HEK293 (cell line): ENCODE measurements around the gene CCL19.

Experiments used
- PRDM2 ChIP-seq: fragments of 450-650 bp; formaldehyde crosslinking; IDR thresholded peaks from 2 replicates; pipeline ENCODE4 v1.5.1; 2016; ENCODE audit warnings: missing biosample characterization, missing genetic modification characterization, borderline replicate concordance
- PRDM6 ChIP-seq: fragments of 450-650 bp; formaldehyde crosslinking; IDR thresholded peaks from 2 replicates; pipeline ENCODE4 v1.5.1; 2017; ENCODE audit warnings: missing biosample characterization, missing genetic modification characterization
- SP2 ChIP-seq: fragments of 450-650 bp; formaldehyde crosslinking; IDR thresholded peaks from 2 replicates; pipeline ENCODE4 v1.5.1; 2016; ENCODE audit warnings: missing biosample characterization, missing genetic modification characterization
- ZBTB49 ChIP-seq: fragments of 450-650 bp; formaldehyde crosslinking; IDR thresholded peaks from 2 replicates; pipeline ENCODE4 v1.5.1; 2016; ENCODE audit warnings: missing biosample characterization, missing genetic modification characterization, low read depth
- ZEB2 ChIP-seq: fragments of 450-650 bp; formaldehyde crosslinking; IDR thresholded peaks from 2 replicates; pipeline ENCODE4 v1.5.1; 2016; ENCODE audit warnings: missing biosample characterization, missing genetic modification characterization
- ZNF140 ChIP-seq: fragments of 450-650 bp; formaldehyde crosslinking; IDR thresholded peaks from 2 replicates; pipeline ENCODE4 v1.5.1; 2016; ENCODE audit warnings: missing biosample characterization, missing genetic modification characterization
- ZNF157 ChIP-seq: fragments of 450-650 bp; formaldehyde crosslinking; IDR thresholded peaks from 2 replicates; pipeline ENCODE4 v1.5.1; 2016; ENCODE audit warnings: missing biosample characterization, missing genetic modification characterization
- ZNF169 ChIP-seq: fragments of 450-650 bp; formaldehyde crosslinking; IDR thresholded peaks from 2 replicates; pipeline ENCODE4 v1.5.1; 2016; ENCODE audit warnings: missing biosample characterization, missing genetic modification characterization
- ZNF19 ChIP-seq: fragments of 450-650 bp; formaldehyde crosslinking; IDR thresholded peaks from 2 replicates; pipeline ENCODE4; 2016; ENCODE audit warnings: missing biosample characterization, missing genetic modification characterization, low read depth
- ZNF214 ChIP-seq: fragments of 450-650 bp; formaldehyde crosslinking; IDR thresholded peaks from 2 replicates; pipeline ENCODE4 v1.5.1; 2017; ENCODE audit warnings: missing biosample characterization, mild to moderate bottlenecking, missing genetic modification characterization, borderline replicate concordance
- ZNF221 ChIP-seq: fragments of 450-650 bp; formaldehyde crosslinking; IDR thresholded peaks from 2 replicates; pipeline ENCODE4 v1.5.1; 2017; ENCODE audit warnings: missing biosample characterization, missing genetic modification characterization, borderline replicate concordance
- ZNF239 ChIP-seq: fragments of 450-650 bp; formaldehyde crosslinking; IDR thresholded peaks from 2 replicates; pipeline ENCODE4 v1.5.1; 2016; ENCODE audit warnings: missing biosample characterization, missing genetic modification characterization
- ZNF302 ChIP-seq: fragments of 450-650 bp; formaldehyde crosslinking; IDR thresholded peaks from 2 replicates; pipeline ENCODE4 v1.5.1; 2016; ENCODE audit warnings: missing biosample characterization, missing genetic modification characterization, low read depth
- ZNF404 ChIP-seq: fragments of 450-650 bp; formaldehyde crosslinking; IDR thresholded peaks from 2 replicates; pipeline ENCODE4 v1.5.1; 2017; ENCODE audit warnings: missing biosample characterization, missing genetic modification characterization
- ZNF426 ChIP-seq: fragments of 450-650 bp; formaldehyde crosslinking; IDR thresholded peaks from 2 replicates; pipeline ENCODE4 v1.5.1; 2017; ENCODE audit warnings: missing biosample characterization, missing genetic modification characterization, mild to moderate bottlenecking, inconsistent platforms, moderate library complexity
- ZNF48 ChIP-seq: fragments of 450-650 bp; formaldehyde crosslinking; IDR thresholded peaks from 2 replicates; pipeline ENCODE4 v1.5.1; 2016; ENCODE audit warnings: missing biosample characterization, missing genetic modification characterization
- ZNF501 ChIP-seq: fragments of 450-650 bp; formaldehyde crosslinking; IDR thresholded peaks from 2 replicates; pipeline ENCODE4 v1.5.1; 2016; ENCODE audit warnings: missing biosample characterization, missing genetic modification characterization
- ZNF513 ChIP-seq: fragments of 450-650 bp; IDR thresholded peaks from 2 replicates; pipeline ENCODE4 v1.5.1; 2018; ENCODE audit warnings: missing biosample characterization, missing genetic modification characterization
- ZNF549 ChIP-seq: fragments of 450-650 bp; IDR thresholded peaks from 2 replicates; pipeline ENCODE4 v1.5.1; 2018; ENCODE audit warnings: missing biosample characterization, missing genetic modification characterization, mild to moderate bottlenecking, inconsistent platforms, moderate library complexity
- ZNF645 ChIP-seq: fragments of 450-650 bp; formaldehyde crosslinking; IDR thresholded peaks from 2 replicates; pipeline ENCODE4; 2016; ENCODE audit warnings: missing biosample characterization, missing genetic modification characterization
- ZNF76 ChIP-seq: fragments of 450-650 bp; formaldehyde crosslinking; IDR thresholded peaks from 2 replicates; pipeline ENCODE4; 2016; ENCODE audit warnings: low read depth, missing biosample characterization, missing genetic modification characterization, borderline replicate concordance
- ZNF776 ChIP-seq: fragments of 450-650 bp; formaldehyde crosslinking; IDR thresholded peaks from 2 replicates; pipeline ENCODE4 v1.5.0; 2017; ENCODE audit warnings: missing biosample characterization, missing genetic modification characterization, borderline replicate concordance
- ZNF791 ChIP-seq: fragments of 450-650 bp; formaldehyde crosslinking; IDR thresholded peaks from 2 replicates; pipeline ENCODE4 v1.5.1; 2016; ENCODE audit warnings: missing biosample characterization, missing genetic modification characterization
- ZSCAN23 ChIP-seq: fragments of 450-650 bp; formaldehyde crosslinking; IDR thresholded peaks from 2 replicates; pipeline ENCODE4 v1.5.1; 2016; ENCODE audit warnings: missing biosample characterization, missing genetic modification characterization
- ZSCAN5A ChIP-seq: fragments of 450-650 bp; formaldehyde crosslinking; IDR thresholded peaks from 2 replicates; pipeline ENCODE4 v1.5.1; 2016; ENCODE audit warnings: missing biosample characterization, missing genetic modification characterization

CCL19 gene

GRCh38 chr9:34646211-34647083, 44.6 kb downstream of the CCL19 start, which contains the start of gene GALT (continued):
- TF ChIP-seq ZNF645 (tag by site-specific recombination) = no peak
- no peak for TF ChIP-seq ZNF140 (tag by site-specific recombination)
- TF ChIP-seq PRDM6 (tag by site-specific recombination) = no peak
- TF ChIP-seq ZNF221 (tag by site-specific recombination) = no peak
- no peak for TF ChIP-seq ZNF157 (tag by site-specific recombination)
- TF ChIP-seq SP2 = peak; percentile 78
- no peak for TF ChIP-seq ZNF426
- no peak for TF ChIP-seq ZNF513 (tag by site-specific recombination)
- TF ChIP-seq ZNF48 = no peak
- TF ChIP-seq ZNF302 = no peak
- TF ChIP-seq ZNF214 (tag by site-specific recombination) = no peak
- TF ChIP-seq ZNF169 (tag by site-specific recombination) = no peak
- peak; percentile 70; the same call in 1 of the 2 replicates for TF ChIP-seq ZEB2 (tag by site-specific recombination)
- no peak for TF ChIP-seq ZSCAN5A (tag by site-specific recombination)
- no peak for TF ChIP-seq ZNF239
- no peak for TF ChIP-seq PRDM2 (tag by site-specific recombination)
- no peak for TF ChIP-seq ZSCAN23
- no peak for TF ChIP-seq ZNF404 (tag by site-specific recombination)
- no peak for TF ChIP-seq ZBTB49 (tag by site-specific recombination)
- no peak for TF ChIP-seq ZNF501 (tag by site-specific recombination)
- no peak for TF ChIP-seq ZNF791 (tag by site-specific recombination)
- TF ChIP-seq ZNF776 = no peak
- peak; percentile 46; the same call in 1 of the 2 replicates for TF ChIP-seq ZNF76 (tag by site-specific recombination)
- no peak for TF ChIP-seq ZNF19 (tag by site-specific recombination)
- TF ChIP-seq ZNF549 = no peak
